ENCODE results near the gene TRIM24. TPM values are rescaled to one million over a fixed set of nuclear protein-coding genes. Genes with fewer than 3 reads are reported as not detected.

TRIM24 gene
- total and polyA plus RNA-seq, 2 of the 13 experiments (the other 11 are each of a cell fraction or from before 2014, with no cell fraction given): 100 to 106 TPM

DNA sequence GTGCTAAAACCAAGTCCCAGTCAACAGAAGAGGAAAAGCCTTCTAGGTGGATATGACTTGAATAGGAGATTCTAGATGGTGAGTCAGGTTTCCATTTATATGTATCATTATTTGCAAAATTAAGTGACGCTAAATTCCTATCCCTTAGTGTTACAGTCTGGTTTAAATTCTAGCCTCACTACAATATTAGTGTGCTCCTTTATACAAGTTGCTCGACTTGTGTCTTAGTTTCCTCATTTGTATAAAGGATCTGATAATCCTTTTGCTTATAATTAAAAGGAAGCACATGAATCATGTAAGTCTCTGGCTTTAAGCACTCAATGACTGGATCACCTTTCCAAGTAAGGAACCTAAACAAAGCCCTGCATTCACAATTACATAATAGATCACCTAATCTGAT lies 135.4 kb downstream of the TRIM24 start:
- H3K79me2 ChIP-seq (ENCODE audit: insufficient read depth, low read length): no peaks in the 10 kb centered on the region
- 74% methylated on average over 2 of the region's 2 CpGs for WGBS (ENCODE audit: low lambda C conversion rate)
- no peak for DNase-seq (ENCODE audit: low spot score)
- in situ Hi-C loops (cut with HindIII; ENCODE audit: extremely low pct_ligation_motif_present, low pct_unique_long_range_greater_than_20kb): loop anchor here (10.0 kb wide), 1 partner anchor 139 kb away; no protein-coding TSS in a partner anchor
- H3K4me1 ChIP-seq (ENCODE audit: insufficient read depth, low read length): no peaks in the 10 kb centered on the region
- intact Hi-C loops (cut with micrococcal nuclease; ENCODE audit: unreplicated experiment): no loop called here
- no peak for FAIRE-seq
- H3K4me3 ChIP-seq (replicated peaks in 1 of 3; ENCODE audit: insufficient read depth in 1 of 3, low read depth in 2 of 3, low read length in 3 of 3): no peak overlapping the region
- no peaks in the 10 kb centered on the region for H3K36me3 ChIP-seq (replicated peaks in 1 of 2; ENCODE audit: control insufficient read depth in 1 of 2, insufficient read depth in 2 of 2, low read length in 2 of 2)
- no peaks in the 10 kb centered on the region for H3K27me3 ChIP-seq (ENCODE audit: control insufficient read depth in 1 of 2, insufficient read depth in 2 of 2, low read length in 2 of 2)
- ChIA-PET CTCF (ENCODE audit: low intra/inter-chr PET ratio, low total read pairs) (no interaction called here), POLR2A (no interaction called here)
- no peaks in the 10 kb centered on the region for H4K20me1 ChIP-seq (ENCODE audit: insufficient read depth, low read length)
- no peak overlapping the region for H3K9ac ChIP-seq (ENCODE audit: insufficient read depth, low read depth, low read length)
- no TSS peak for BruUV-seq (replicated peaks)
- no peak overlapping the region for H3K27ac ChIP-seq (ENCODE audit: extremely low read length, insufficient read depth, low read length)
- no peak overlapping the region for H3K4me2 ChIP-seq (ENCODE audit: low read depth, low read length)
- no peak overlapping the region for H2AFZ ChIP-seq (ENCODE audit: low read length)
- ATAC-seq: no peak
- no peak for TF ChIP-seq KDM1A (CRISPR knock-in tag; IDR thresholded peaks at IDR 0.05)
- no peak for TF ChIP-seq SP4 (CRISPR knock-in tag; IDR thresholded peaks at IDR 0.05)
- TF ChIP-seq, protein P1, sequence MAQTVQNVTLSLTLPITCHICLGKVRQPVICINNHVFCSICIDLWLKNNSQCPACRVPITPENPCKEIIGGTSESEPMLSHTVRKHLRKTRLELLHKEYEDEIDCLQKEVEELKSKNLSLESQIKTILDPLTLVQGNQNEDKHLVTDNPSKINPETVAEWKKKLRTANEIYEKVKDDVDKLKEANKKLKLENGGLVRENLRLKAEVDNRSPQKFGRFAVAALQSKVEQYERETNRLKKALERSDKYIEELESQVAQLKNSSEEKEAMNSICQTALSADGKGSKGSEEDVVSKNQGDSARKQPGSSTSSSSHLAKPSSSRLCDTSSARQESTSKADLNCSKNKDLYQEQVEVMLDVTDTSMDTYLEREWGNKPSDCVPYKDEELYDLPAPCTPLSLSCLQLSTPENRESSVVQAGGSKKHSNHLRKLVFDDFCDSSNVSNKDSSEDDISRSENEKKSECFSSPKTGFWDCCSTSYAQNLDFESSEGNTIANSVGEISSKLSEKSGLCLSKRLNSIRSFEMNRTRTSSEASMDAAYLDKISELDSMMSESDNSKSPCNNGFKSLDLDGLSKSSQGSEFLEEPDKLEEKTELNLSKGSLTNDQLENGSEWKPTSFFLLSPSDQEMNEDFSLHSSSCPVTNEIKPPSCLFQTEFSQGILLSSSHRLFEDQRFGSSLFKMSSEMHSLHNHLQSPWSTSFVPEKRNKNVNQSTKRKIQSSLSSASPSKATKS (CRISPR knock-in tag; IDR thresholded peaks at IDR 0.05): no peak
- no peak for TF ChIP-seq PRPF4 (IDR thresholded peaks at IDR 0.05; ENCODE audit: low read depth, low read length, poor library complexity, severe bottlenecking)
- TF ChIP-seq, protein P2, sequence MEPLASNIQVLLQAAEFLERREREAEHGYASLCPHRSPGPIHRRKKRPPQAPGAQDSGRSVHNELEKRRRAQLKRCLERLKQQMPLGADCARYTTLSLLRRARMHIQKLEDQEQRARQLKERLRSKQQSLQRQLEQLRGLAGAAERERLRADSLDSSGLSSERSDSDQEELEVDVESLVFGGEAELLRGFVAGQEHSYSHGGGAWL (CRISPR knock-in tag; IDR thresholded peaks at IDR 0.05): no peak
- no peak for TF ChIP-seq CHD2 (IDR thresholded peaks at IDR 0.05; ENCODE audit: low read depth, low read length)
- no peaks in the 10 kb centered on the region for H3K9me3 ChIP-seq (ENCODE audit: low read length)

DNA sequence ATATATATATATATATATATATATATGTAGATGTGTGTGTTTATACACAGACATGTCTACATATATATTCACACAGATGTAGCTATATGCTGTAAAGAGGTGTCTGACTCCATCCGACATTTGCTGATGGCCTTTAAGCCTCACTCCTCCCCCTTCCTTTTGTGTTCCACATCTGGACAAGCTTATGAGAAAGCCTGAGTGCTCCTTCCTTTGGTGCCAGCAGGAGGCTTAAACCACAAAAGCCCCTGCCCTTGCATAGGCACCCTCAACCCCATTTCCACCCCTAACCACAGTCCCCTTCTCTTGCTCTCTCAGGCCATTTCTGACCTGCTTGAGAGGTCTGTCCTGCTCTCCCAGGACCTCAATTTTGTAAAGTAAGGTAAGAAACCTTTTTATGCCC lies 142.4 kb downstream of the TRIM24 start:
- intact Hi-C loops (cut with micrococcal nuclease; ENCODE audit: unreplicated experiment): no loop called here
- H3K4me1 ChIP-seq (ENCODE audit: insufficient read depth, low read length): peaks cover 22% of the 10 kb centered on the region
- no peak overlapping the region for H3K27ac ChIP-seq (ENCODE audit: extremely low read length, insufficient read depth, low read length)
- in situ Hi-C loops (cut with HindIII; ENCODE audit: extremely low pct_ligation_motif_present, low pct_unique_long_range_greater_than_20kb): no loop called here
- H4K20me1 ChIP-seq (ENCODE audit: insufficient read depth, low read length): no peaks in the 10 kb centered on the region
- no peaks in the 10 kb centered on the region for H3K9me3 ChIP-seq (ENCODE audit: low read length)
- no peak for FAIRE-seq
- no peak overlapping the region for H2AFZ ChIP-seq (ENCODE audit: low read length)
- ChIA-PET CTCF (ENCODE audit: low intra/inter-chr PET ratio, low total read pairs) (no interaction called here), POLR2A (no interaction called here)
- H3K27me3 ChIP-seq (ENCODE audit: control insufficient read depth in 1 of 2, insufficient read depth in 2 of 2, low read length in 2 of 2): no peaks in the 10 kb centered on the region
- no peak for DNase-seq (ENCODE audit: low spot score)
- H3K36me3 ChIP-seq (replicated peaks in 1 of 2; ENCODE audit: control insufficient read depth in 1 of 2, insufficient read depth in 2 of 2, low read length in 2 of 2): no peaks in the 10 kb centered on the region
- no peak overlapping the region for H3K4me2 ChIP-seq (ENCODE audit: low read depth, low read length)
- H3K9ac ChIP-seq (ENCODE audit: insufficient read depth, low read depth, low read length): no peak overlapping the region
- no peaks in the 10 kb centered on the region for H3K79me2 ChIP-seq (ENCODE audit: insufficient read depth, low read length)
- peak; percentile 10; the same call in 2 of the 3 replicates for ATAC-seq
- BruUV-seq (replicated peaks): no TSS peak
- no peak overlapping the region for H3K4me3 ChIP-seq (replicated peaks in 1 of 3; ENCODE audit: insufficient read depth in 1 of 3, low read depth in 2 of 3, low read length in 3 of 3)
- 67% methylated on average over 1 of the region's 1 CpG for WGBS (ENCODE audit: low lambda C conversion rate)
- TF ChIP-seq MTA3 (CRISPR knock-in tag; IDR thresholded peaks at IDR 0.05): no peak
- no peak for TF ChIP-seq ATF1 (CRISPR knock-in tag; IDR thresholded peaks at IDR 0.05)
- no peak for TF ChIP-seq ZMYM3 (CRISPR knock-in tag; IDR thresholded peaks at IDR 0.05)
- TF ChIP-seq GATAD2A (CRISPR knock-in tag; IDR thresholded peaks at IDR 0.05): no peak
- no peak for TF ChIP-seq HOXD1 (CRISPR knock-in tag; IDR thresholded peaks at IDR 0.05)
- no peak for TF ChIP-seq NCOR1 (IDR thresholded peaks at IDR 0.05; ENCODE audit: borderline replicate concordance, low read length)
- TF ChIP-seq PHF8 (CRISPR knock-in tag; IDR thresholded peaks at IDR 0.05): no peak
- TF ChIP-seq IRF2 (CRISPR knock-in tag; IDR thresholded peaks at IDR 0.05): no peak
- TF ChIP-seq, protein P3, sequence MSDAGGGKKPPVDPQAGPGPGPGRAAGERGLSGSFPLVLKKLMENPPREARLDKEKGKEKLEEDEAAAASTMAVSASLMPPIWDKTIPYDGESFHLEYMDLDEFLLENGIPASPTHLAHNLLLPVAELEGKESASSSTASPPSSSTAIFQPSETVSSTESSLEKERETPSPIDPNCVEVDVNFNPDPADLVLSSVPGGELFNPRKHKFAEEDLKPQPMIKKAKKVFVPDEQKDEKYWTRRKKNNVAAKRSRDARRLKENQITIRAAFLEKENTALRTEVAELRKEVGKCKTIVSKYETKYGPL (CRISPR knock-in tag; IDR thresholded peaks at IDR 0.05): no peak
- TF ChIP-seq GATA4 (IDR thresholded peaks at IDR 0.05; ENCODE audit: borderline replicate concordance, low read depth): no peak
- TF ChIP-seq ZNF451 (CRISPR knock-in tag; IDR thresholded peaks at IDR 0.05): no peak
- TF ChIP-seq MED8 (CRISPR knock-in tag; IDR thresholded peaks at IDR 0.05; ENCODE audit: insufficient replicate concordance): no peak
